ENCODE results near the gene SLC27A5.
A peak's percentile ranks its signal among the peaks of the same experiment; 100 is the strongest.

The SLC27A5 gene

GRCh38 chr19:58511353-58512208 lies at the start of gene SLC27A5:
TSS of gene SLC27A5 (minus strand) at chr19:58511992. CDS start at chr19:58511955, 37 bp downstream.
- DNase-seq = no peak

DNA sequence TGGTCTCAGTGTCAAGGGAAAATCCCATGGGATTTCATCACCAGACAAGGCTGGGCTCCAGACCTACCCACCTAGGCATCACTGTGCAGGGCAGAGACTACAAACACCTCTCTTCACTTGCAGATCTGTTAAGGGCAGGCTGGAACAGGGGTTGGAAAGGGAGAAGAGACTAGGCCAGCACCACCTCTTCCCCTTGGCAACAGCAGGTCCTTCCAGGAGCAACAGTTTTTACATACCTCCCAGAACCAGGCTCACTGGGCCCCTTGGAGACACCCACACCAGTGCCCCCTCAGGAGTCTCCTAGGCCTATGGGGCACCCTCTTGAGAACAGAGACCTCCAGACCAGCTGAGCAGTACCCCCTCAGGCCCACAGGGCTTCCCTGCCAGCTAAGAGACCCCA lies 49.1 kb upstream of the SLC27A5 start:
- DNase-seq = no peak

GRCh38 chr19:58560007-58560887 lies 48.5 kb upstream of the SLC27A5 start:
- DNase-seq = no peak

DNA sequence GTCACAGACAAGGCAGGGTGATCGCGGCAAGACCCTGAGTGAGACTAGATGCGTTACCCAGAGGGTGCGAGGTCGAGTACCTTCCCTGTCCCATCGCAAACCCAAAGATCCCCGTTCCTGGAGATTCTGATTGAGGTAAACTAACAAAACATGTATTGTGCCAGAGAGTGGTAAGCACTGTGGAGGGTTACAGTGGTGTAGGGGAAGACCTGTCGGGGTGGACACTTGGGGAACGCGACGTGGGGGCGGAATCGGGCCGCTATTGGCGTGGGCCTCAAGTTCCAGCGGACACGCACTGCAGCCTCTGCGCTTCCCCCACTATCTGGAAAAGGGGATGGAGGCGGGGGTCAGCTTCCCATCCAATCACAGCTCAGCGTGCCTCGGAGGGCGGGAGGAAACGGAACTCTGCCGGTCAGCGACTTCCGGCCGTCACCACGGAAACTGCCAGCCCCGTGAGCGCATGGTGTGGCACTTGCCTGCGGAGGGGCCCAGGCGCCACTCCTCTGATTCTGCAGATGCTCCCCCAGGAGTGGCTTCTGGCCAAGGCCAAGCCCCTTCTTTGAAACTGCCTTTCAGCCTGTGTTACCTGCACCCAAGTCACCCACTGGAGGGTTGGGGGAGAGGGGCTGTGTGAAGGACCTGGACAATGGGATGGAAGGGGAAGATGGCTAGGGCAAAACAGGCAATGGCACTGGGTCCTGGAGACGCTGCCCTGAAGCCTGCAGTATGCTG lies 47.6 kb upstream of the SLC27A5 start:
- DNase-seq = peak; percentile 91

GRCh38 chr19:58558623-58559274 lies 47.0 kb upstream of the SLC27A5 start:
- DNase-seq = peak; percentile 99

GRCh38 chr19:58558066-58558622 lies 46.4 kb upstream of the SLC27A5 start, which contains the start of gene UBE2M:
TSS of gene UBE2M (minus strand) at chr19:58558611. CDS start at chr19:58558381, 230 bp downstream.
- peak; percentile 79 for DNase-seq

- peak; percentile 53 for DNase-seq
These were observed 45.7 kb upstream of the SLC27A5 start for GRCh38 chr19:58557221-58558065.

DNA sequence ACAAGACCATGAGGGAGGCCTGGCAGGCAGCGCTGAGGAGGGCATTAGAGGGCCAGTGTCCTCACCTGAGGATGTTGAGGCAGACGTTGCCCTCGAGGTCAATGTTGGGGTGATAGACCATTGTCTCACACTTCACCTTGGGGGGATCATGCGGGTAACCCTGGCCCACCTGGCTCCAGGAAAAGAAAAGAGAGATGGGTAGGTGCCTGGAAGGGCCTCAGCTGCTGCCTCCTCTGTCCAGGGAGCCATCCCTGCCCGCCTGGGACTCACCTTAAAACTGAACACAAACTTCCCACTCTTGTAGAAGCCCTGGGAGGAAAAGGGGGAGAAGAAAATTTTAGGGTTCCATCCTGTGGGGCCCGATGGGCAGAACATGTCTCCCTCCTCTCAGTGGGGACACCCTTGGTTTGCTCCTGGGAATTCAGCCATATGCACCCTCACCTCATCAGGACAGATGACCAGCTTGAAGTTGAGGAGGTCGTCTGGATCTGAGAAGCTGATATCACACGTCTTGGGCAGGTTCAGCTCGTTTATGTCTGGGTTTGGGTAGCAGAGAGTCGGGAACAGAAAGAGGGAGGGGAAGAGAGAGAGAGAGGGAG lies 44.9 kb upstream of the SLC27A5 start:
- DNase-seq = peak; percentile 56

DNA sequence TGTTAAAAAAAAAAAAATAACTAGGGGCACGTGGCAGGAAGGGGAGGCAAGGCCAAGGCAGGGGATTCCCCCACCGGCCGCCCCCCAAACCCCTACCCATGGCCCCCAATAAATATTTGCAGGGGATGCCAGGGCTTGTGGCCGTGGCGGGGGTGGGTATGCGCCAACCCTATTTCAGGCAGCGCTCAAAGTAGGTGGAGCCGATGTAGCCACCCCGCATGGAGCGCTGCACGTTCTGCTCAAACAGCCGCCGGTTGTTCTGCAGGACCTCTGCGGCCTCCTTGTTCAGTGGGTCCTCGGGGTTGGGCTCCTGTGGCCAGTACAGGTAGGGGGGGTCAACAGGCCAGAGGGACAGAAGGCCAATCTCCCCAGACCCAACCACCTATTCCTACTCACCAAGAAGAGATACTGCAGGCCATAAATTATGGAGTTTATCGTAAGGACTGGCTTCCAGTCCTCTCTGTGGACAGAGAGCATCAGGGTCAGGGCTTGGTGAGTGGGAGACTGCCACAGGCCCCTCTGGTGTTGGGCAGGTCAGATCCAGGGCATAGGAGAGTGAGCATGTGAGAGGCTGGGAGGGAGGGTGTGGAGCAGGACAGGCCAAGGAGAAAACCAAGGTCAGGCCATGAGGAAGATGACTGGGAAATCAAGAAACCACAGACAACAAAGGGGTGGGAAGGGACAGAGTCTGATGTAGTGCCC lies 44.3 kb upstream of the SLC27A5 start:
- peak; percentile 53 for DNase-seq

DNA sequence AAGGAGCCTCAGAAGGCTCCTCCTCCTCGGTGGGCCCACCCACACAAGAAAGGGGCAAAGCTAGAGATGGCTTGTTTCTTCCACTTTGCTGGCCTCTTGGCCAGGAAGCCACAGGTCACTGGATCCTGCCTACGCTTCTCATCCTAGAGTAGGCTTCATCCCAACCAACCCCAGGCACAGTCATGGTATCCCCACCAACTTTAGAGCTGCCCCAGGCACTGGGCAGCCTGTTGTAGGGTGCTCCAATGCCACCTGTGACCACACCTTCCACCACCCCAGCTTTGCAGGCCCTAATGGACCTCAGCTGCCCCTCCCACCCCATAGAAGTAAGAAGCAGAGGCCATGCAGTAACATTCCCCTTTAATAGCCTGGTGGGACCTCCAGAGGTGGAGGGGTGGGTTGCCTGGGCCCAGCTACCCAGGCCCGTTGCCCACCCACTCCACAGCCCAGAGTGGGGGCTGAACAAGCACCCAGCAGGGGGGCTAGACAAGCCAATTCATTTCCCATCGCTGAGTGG lies 43.6 kb upstream of the SLC27A5 start:
- no peak for DNase-seq

GRCh38 chr19:58554494-58555368 lies 42.9 kb upstream of the SLC27A5 start, which contains the start of gene CHMP2A:
TSS of gene CHMP2A (minus strand) at chr19:58555105. CDS start at chr19:58554212, 893 bp downstream.
- DNase-seq = peak; percentile 100

- DNase-seq = no peak
These were observed 42.2 kb upstream of the SLC27A5 start for GRCh38 chr19:58553799-58554493.

DNA sequence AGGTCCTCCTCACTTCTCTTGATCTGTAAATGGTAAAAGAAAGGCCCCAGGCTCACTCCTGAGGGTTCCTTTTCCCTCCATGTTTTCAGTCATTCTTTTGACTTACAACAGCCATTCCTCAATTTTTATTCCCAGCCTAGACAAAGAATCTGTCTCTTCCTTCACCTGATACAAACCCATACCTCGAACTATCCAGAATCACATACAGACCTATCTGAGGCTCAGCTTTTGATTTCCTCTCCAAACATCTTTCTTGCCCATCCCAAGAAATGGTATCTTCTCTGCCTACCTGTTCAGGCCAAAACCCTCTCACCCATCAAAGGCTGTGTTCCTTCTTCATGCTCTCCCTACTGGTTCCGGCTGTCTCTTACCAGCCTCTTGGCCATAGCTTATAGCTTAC lies 40.9 kb upstream of the SLC27A5 start:
- no peak for DNase-seq

DNA sequence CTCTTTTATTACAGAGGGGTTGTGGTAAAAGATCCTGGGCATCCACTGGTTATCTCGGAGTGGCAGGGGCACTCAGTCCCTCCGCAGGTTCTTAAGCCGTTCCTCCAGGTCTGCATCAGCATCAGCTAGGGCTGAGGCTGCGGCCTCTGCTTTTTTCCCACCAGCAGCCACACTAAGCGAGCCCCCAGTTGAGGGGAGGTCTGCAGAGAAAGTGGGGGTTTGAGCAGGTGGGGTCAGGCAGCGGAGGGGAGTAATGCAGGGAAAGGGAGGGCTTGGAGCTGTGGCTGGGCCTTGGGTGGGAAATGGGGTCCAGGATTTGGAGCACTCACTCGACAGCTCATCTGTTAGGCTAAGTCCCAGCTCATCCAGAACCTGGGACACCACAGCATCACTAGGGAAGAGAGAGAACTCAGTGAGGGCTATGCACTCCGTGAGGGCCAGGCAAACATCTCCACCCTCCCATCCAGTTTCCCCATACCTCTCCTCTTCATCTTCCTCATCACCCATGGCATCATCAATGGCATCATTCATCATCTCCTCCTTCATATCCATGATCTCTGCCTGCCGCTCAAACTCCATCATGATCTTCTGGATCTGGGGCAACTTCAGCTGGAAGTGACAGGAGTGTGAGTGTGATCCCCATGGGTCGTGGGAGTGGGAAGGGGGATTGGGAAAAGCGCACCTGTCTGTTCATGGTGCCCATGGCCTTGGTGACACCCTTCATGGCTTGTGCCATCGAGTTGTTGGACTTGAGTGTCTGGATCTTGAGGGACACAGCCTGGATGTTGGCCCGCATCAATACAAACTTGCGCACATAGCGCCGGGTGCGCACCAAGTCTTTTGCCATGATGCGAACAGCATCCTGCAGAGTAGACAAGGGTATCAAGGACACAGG lies 40.0 kb upstream of the SLC27A5 start:
- DNase-seq = peak; percentile 59

- peak; percentile 51 for DNase-seq
These were observed 39.3 kb upstream of the SLC27A5 start for GRCh38 chr19:58551123-58551497.

DNA sequence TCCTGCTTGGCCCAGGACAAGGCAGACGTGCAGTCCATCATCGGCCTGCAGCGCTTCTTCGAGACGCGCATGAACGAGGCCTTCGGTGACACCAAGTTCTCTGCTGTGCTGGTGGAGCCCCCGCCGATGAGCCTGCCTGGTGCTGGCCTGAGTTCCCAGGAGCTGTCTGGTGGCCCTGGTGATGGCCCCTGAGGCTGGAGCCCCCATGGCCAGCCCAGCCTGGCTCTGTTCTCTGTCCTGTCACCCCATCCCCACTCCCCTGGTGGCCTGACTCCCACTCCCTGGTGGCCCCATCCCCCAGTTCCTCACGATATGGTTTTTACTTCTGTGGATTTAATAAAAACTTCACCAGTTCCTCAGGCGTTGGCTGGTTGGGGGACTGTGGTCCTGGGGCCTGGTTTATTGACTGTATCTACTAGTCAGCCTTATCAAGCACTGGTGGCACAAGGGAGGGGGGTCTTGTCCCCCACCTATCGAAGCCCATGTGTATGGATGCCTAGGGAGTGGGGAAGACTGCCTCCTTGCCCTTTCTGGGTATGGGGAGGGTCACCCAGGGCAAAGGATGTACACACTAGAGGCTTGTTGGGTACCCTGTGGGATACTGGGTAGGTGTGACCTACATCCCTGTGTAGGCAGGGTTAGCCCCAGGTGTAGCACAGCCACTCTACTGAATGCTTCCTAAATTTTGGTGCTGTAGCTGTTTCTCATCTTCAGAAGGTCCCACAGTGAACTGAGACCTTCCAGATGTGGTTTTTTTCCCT lies 38.8 kb upstream of the SLC27A5 start:
- peak; percentile 55 for DNase-seq
